GM18508 (cell line): Measurements from ENCODE around the gene FBXO5.
"Not testable (repeated sequence)": the region's sequence is repeated elsewhere in the genome, so short reads cannot be mapped to it uniquely, and the experiment has no call there.

Experiments
- ATAC-seq: cut with Tn5 transposase; IDR thresholded peaks from one replicate; pipeline ENCODE4 v1.9.1; 2021; ENCODE audit warnings: moderate number of reproducible peaks; ENCODE audit not compliant: insufficient read depth, unreplicated experiment

FBXO5 gene

DNA sequence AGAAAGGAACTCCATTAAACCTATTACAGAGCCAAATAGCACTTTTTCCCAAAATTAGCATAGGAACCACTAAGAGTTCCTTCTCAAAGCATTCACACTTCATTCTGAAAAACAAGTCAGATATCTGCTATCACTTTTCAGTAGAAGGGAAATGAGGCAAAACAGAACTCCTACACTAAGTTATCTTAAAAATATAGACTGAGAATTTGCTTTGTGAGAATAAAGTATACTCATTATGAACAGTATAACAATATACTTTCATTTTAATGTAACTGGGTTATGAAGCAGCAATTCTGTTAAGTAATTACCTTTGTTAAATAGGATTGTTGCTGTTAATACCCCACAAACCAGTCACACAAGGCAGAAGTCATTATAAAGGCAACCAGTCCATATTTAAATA is 11.0 kb upstream of the FBXO5 start:
- no peak for ATAC-seq

DNA sequence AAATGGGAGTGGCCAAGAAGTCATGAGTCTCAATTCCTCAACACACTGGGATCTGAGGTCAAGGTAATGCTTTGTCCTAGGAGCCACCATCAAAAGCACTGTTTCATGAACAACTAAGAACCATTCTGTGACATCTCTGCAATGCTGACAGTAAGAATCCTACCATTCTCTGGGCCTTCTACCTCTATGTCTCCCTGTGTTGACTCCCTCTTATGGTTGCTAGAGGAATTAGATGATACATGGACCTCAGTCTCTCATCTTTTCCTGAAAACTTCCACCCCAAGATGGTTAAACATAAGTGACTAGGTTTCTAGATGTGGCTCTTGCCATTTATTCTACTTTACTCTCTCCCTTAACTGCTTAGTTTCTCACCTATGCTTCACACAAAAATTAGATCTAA is 10.6 kb upstream of the FBXO5 start:
- ATAC-seq = no peak

DNA sequence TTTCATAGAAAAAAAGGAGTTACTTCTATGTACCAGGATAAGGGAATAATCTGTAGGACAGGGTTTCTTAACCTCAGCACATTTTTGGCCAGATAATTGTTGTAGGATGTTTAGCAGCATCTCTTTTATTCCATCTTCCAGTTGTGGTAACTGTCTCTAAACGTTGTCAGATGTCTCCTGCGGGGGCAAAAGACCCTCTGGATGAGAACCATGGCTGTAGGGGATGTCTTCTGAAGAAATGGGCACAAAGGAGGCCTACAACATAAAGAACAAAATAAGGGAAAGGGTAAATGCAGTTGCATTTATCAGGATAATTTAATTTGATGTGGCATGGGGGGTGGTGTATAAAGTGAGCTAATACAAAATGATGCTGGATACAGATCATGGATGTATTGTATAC is 4.1 kb upstream of the FBXO5 start:
- ATAC-seq = no peak

DNA sequence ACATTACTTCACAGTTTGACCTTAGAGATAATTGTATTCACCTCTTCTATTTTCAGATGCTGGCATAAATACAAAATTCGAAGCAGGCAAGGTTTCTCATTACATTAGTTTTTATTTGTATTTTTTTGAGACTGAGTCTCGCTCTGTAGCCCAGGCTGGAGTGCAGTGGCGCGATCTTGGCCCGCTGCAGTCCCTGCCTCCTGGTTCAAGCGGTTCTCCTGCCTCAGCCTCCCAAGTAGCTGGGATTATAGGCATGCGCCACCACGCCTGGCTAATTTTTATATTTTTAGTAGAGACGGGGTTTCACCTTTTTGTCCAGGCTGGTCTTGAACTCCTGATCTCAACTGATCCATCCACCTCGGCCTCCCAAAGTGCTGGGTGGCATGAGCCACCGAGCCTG is 2.5 kb upstream of the FBXO5 start:
- ATAC-seq = not testable (repeated sequence)

DNA sequence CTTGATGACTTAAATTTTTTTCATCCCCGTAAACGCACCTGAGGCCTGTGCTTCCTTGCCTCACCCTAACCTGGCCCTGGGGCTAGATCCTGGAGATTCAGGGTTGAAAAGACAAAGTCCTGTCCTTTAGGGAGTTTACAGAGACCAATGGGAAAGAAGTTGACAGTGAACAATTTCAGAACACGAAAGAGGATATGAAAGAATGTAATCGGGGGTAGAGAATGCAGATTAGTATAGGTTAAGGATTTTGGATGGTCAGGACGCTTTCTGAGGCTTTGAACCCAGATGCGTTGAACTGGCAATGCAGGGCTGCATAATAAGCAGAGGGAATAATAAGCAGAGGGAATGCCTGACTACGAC is 1.7 kb upstream of the FBXO5 start:
- peak; percentile 32 for ATAC-seq

DNA sequence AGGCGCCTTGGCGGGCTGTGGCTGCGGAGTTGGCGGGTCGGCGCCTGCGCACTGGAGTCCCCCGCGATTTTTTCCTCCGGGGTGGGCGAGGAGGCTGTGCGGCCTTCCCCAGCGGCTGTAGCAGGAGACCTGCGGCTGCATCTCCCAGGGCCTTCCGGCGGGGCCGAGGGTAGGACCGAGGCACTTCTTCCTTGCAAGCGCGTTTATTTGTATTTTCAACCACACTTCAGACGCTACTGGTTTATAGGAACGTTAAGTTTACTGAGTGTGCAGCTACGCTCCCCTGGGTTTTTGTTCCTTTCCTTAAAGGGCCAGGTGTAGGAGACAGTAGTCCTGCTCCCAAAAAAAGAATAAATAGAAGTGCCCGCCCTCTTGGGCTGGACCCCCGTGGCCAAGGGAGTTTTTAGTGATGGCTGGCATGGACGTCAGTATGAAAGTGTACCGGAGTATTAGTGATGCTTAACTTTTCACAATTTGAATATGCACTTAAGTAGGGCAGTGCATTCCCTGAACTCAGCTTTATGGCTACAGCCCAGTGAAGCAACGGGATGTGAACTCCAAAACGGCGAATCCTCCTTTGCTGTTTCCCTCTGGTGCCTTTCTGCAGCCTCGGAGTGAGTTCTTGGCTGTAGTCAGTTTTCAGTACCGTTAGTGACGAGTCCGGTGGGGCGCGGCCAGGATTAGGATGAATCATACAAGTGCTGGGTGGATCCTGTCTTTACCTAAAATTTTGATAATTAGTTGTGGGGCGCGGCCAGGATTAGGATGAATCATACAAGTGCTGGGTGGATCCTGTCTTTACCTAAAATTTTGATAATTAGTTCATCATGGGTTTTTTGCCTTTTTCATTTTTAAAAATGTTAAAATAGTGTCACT is 1.0 kb upstream of the FBXO5 start:
- ATAC-seq = peak; percentile 20

DNA sequence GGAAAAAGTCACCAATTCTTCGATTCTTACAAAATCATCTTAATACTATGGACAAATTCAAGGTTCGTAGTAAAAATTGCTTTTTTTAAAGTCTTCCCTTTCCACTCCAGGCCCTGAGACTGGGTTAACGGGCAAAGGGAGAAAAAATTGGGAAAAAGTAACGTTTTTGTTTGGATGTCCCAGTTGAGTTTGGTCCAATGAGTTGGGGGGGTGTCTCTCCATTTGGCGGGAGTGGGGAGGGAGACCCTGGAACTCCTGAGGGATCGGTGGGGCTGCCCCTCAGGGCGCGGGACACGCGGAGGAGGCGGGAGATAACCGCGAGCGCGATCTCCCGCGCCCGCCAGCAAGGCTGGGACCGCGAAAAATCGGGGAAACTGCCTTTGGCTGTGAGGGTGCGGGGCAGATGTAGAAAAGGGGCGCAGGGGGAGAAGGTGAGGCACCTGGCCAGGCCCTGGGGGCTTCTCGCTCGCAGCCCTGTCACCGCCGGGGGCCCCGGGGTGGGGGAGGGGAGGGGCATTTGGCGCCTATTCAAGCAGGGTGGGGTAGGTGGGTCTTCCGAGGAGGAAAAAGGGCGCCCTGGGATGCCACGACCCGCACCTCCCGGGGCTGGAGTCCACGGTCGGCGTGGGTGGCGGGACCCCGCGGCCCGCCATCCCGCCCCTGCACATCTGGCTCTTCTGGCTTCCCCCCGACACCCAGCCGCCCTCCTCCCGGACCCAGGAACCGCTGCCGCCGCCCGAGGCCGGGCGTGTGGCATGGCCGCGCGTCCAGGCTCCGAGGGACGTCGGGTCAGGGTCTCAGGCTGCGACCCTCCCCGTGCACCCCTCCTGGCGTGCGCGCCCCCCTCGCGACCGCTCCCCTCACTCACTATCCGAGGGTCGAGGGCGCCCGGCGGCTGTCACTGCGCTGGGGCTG is 595 bp downstream of the FBXO5 start:
- ATAC-seq = no peak

DNA sequence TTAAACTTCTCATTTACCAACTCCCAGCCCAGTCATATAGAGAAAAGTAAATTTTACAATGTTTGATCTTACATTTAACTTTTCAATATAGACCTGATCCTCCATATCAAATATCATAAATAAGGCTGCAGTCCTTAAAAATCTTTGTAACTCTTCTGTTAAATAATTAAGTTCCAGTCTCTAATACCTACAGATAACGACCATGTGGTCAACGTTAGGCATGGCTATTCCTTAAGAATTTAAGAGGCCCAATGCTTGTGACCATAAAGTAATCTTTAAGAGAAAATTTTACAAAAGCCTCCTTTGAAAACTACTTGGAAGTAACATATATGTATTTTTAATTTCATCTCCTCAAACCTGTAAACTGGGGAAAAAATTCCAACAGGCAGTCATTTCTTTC is 1.6 kb downstream of the FBXO5 start:
- ATAC-seq = no peak

DNA sequence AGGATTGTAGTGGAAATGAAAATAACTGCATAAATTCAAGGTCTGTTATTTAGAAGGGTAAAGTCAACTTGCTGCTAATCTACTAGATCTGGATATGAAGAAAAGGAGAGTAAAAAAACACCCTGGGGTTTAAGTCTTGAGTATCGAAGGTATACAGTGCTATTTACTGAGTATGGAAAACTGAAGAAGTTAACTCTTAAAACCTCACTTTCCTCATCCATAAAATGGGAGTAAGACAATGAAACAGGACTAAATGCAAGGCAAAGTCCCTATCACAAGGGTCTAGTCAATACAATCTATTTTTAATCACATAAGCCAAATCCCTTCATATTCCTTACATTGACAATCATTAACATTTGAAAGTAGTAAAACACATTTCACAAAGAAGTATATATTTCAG is 2.2 kb downstream of the FBXO5 start:
- no peak for ATAC-seq

DNA sequence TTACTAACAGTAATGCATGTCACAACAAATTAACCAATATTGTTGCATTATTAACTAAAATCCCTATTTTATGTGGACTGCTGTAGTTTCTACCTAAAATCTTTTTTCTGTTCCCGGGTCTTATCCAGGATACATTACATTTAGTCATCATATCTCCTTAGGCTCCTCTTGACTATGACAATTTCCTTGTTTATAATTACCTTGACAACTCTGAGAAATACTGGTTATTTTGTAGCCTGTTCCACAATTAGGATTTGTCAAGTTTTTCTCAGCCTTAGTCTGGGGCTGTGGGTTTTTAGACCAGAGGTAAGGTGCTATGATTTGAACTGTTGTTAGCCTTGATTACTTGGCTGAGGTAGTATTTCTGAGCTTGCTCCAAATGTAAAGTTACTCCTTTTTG is 3.7 kb downstream of the FBXO5 start:
- ATAC-seq = no peak

DNA sequence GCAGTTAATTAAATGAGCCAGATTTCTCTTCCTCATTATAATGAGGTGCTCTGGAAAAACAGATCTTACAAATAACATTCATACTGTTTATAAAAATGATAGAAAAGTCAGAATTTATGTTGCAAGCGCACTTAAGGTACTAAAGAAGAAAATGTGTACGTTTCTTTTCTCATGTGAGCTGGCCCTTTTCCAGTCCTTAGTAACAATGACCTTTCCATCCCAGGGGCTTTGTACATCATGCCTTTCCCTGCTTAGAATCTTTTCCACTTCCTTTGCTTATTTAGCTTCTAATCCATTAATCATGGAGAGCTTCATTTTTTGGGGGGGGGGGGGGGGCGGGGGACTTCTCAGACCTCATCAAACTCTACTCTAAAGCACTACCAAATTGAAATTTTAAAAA is 4.8 kb downstream of the FBXO5 start:
- no peak for ATAC-seq

DNA sequence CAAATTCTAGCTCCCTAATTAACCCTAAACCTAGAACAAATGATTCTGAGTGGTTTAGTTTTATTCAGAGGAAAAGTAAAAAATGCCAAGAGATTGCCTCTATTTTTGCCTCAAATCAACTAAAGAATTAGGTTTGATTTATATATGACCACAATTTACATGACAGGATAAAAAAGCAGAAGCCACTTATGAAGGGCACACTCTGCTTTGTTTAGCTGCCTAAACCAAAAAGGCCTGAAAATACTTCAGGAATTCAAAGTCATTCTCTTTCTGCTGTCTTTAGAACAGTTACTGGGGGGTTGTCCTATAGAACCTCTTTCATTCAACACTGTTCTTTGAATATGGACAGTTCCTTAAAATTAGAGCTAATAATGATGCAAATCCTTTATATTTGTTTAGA is 5.3 kb downstream of the FBXO5 start:
- ATAC-seq = no peak

DNA sequence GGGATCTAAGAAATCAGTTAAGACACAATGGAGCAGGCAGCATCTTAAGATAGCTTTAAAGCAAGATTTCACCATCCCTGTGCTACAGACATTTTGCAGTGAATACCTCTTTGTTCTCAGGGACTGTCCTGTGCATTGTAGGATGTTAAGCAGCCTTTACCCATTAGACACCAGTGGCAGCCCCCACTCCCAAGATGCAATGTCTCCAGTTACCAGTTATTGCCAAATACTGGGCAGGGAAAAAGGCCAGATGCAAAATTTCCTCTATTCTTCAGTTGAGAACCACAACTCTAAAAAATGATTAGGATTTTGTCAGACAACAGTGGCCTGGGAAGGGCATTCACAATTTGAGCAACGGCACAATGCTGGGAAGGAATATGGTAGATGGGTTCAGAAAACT is 6.1 kb downstream of the FBXO5 start:
- ATAC-seq = no peak

DNA sequence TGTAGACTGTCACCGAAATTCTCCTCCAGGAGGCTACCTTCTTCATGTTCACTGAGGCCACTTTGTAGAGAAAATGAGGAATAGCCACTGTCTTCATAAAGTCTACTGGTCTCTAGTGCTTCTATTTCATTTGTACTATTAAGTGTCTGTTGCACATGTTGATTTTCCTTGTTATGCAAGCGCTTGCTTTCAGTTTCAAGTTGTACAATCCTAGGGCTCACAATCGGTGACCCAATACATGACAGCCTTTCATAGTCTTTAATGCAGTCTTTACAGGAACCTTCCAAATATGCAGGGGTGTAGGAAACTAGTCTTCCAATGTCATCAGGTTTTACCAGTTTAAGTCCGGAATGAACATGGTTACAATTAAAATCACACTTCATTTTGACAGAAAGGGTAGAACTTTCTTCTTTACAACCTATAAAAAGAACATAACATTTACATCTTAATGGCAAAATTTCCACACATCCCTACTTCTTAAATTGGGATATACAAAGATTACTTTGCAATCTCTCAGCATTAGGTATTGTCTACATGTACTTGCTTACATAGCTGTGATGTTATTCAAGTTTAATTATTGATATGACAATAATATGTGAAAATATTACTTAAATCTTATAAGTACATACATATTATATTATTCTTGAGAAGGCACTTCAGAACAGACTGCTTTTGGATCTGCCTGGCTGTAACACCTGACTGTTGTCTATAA is 7.5 kb downstream of the FBXO5 start:
- ATAC-seq = no peak

DNA sequence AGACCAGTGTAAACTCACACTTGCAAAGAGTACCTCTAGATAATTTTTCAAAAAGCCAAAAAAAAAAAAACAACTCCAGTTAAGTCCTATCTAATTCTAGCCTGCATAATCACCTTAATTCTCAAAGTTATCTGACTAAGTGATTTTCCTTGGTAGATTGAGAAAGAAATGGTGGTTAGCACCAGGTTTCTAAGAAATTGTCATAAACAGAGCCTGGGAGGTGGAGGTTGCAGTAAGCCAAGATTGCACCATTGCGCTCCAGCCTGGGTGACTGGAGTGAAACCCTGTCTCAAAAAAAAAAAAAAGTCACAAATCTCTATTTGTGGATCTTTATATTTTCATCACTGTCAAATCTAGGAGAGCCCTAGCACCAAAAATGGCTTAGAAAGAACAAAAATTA is 8.9 kb downstream of the FBXO5 start:
- no peak for ATAC-seq

DNA sequence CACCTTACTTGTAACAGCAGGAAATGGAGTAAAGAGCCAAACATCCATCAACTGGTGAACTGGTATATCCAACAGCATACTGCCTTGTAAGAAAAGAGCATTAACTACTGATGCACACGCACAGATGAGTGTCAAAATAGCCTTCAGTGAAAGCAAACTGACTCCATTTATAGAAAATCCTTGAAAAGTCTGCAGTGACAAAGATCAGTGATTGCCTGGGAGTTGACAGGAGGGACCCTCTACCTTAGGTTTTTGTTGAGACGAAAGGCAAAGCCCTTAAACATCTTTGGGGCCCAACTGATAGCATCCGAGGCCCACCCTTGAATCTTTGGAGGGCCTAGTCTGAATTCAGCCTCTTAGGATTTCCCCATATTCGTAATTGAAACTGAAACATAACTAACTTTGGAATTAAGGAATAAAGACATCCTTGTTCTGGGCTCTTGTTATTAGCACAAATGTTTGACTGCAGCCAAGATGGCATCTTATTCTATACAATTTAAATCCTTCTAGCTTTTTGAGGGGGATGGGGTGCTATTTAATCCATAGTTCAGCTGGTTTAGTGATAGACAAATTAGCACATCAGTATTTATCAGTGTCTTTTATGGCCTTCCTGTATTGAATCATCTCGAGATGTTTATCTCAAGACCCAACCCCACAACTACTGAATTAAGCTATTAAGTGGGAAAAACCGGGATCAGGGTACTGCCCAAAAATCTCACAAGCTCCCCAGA is 13.0 kb downstream of the FBXO5 start:
- no peak for ATAC-seq

DNA sequence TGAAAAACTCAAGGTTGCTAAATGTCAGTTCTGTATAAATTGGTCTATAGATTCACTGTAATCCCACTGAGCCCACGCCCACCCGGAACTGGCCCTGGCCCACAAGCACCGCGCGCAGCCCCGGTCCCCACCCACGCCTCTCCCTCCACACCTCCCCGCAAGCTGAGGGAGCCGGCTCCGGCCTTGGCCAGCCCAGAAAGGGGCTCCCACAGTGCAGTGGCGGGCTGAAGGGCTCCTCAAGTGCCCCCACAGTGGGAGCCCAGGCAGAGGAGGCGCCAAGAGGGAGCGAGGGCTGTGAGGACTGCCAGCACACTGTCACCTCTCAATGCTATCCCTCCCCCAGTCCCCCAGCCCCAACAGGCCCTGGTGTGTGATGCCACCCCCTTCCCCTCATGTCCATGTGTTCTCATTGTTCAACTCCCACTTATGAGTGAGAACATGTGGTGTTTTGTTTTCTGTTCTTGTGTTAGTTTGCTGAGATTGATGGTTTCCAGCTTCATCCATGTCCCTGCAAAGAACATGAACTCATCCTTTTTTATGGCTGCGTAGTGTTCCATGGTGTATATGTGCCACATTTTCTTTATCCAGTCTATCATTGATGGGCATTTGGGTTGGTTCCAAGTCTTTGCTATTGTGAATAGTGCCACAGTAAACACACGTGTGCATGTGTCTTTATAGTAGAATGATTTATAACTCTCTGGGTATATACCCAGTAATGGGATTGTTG is 16.5 kb downstream of the FBXO5 start:
- ATAC-seq = not testable (repeated sequence)

DNA sequence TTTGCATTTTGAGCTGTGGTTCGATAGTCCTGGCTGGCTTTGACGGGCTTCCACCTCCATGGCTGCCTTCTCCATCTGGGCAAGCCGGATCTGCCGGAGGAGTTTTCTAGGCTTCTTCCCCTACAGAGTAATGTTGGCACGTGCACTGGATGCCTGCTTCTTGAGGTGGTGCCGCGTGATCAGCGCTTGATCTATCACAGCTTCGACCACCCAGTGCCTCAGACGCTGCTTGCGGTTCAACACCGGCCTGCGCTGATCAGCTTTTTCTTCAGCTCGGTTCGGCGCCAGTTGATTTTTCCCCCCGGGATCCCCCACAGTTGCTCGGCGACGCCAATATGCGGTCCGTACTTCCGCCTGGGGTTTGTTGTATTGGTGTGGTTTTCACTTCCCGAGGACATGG is 23.5 kb downstream of the FBXO5 start:
- ATAC-seq = no peak

DNA sequence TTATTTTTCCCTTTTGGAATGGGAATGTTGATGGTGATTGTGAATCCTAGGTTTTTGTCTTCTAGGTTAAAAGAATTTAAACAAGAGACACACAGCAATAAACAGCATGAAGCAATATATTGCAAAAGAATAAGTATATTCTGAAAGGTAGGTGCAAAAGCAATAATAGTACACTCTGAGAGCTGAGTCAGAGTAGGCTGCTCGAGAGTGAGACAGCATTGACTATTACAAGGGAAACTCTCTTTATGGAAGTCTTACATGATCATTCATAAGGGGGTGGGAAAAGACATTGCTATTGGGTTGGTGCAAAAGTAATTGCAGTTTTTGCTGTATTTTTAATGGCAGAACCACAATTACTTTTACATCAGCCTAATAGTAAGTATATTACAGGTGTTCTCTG is 25.0 kb downstream of the FBXO5 start:
- no peak for ATAC-seq

DNA sequence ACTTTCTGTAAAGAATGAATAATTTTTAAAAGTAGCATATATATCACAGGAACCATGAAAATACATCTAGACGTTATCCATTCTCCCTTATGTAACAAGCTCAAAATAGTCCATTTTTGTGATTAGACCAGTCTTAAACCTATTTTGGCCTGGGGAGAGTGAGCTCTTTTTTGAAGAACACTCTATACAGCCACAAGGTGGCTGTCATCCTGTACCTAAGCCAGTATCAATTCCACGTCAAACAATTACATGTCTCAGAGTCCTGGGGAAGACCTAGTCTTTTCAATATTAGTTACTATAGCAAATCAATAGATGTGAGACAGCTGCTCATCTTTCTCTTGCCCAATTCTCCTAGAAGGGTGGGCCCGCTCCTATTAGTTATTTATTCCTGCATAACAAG is 28.4 kb downstream of the FBXO5 start:
- no peak for ATAC-seq
